AG10803 (cell line): ENCODE data around the gene DESI2.
"Not testable (repeated sequence)": the region's sequence is repeated elsewhere in the genome, so short reads cannot be mapped to it uniquely, and the experiment has no call there.

ENCODE experiments used
- DNase-seq: peaks from one replicate; pipeline ENCODE4 v3.0.0; 2010; ENCODE audit warnings: low read depth
- H3K4me3 ChIP-seq: 2 replicates; pipeline ENCODE4 v1.5.1; 2011; ENCODE audit warnings: mild to moderate bottlenecking, low read length, control low read depth
- TF ChIP-seq, protein P1 (sequence below): conservative IDR thresholded peaks from 2 replicates; pipeline ENCODE4 v1.5.1; 2011; ENCODE audit warnings: mild to moderate bottlenecking, low read length, control low read depth, inconsistent platforms

The DESI2 gene

DNA sequence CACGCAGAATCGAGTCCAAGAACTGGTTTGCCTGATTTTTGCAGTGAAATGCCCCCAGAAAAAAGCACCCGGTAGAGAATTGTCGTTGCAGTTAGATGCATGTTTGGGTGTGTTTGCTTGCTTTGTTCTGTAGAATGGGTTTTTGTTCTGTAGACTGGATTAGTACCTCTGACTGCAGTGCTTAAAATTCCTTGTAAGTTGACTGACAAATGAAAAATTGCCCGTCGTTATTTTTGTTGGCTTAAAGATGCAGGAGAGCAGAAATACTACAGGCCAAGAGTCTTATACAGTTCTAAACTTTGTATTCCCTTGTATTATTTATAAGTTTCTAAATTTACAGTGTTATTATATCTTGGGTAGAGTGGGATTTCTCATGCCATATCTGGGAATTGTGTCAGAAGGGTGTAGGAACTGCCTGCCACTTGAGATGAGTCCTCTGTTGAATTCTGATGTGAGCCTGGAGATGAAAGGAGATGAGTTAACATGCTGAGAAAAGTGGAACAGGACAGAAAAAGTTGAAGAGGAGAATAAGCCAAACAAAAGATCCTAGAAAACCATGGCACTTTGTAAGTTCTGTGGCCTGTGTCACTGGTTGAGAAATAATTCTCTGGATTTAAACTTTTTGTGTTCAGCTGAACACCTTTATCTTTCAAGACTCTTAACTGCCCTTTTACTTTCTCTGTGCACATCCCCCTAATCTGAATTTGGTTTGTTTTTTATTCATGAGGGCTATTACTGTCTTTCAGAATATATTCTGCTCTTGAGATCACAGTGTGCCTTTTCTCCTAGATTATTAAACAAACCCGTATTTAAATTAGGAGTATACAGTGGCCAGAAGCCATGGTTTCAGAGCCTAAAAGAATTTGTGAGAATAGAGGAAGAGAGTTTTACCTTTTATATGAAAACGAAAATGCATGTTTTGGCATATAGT is 1.4 kb downstream of the DESI2 start:
- DNase-seq = no peak

DNA sequence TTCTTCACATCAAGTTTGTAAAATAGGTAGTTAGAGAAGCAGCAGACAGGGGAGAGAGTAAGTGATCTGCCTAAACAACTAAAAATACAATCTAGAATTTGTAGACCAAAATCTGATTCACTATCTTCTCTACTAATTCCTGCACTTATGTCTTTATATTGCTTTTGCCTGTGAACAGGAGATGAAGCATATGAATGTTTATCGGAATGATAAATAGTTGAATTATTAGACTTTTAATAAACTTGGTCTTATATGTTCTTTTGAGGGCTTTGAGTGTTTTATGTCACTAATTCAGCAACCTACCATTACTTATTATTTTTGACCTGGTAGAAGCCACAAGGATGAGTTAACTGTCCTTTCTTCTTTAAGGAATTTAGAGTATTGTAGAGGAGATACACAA is 2.3 kb downstream of the DESI2 start:
- no peak for DNase-seq
- TF ChIP-seq, protein P1, sequence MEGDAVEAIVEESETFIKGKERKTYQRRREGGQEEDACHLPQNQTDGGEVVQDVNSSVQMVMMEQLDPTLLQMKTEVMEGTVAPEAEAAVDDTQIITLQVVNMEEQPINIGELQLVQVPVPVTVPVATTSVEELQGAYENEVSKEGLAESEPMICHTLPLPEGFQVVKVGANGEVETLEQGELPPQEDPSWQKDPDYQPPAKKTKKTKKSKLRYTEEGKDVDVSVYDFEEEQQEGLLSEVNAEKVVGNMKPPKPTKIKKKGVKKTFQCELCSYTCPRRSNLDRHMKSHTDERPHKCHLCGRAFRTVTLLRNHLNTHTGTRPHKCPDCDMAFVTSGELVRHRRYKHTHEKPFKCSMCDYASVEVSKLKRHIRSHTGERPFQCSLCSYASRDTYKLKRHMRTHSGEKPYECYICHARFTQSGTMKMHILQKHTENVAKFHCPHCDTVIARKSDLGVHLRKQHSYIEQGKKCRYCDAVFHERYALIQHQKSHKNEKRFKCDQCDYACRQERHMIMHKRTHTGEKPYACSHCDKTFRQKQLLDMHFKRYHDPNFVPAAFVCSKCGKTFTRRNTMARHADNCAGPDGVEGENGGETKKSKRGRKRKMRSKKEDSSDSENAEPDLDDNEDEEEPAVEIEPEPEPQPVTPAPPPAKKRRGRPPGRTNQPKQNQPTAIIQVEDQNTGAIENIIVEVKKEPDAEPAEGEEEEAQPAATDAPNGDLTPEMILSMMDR = no peak
- no peak overlapping the region for H3K4me3 ChIP-seq

More for the DNA sequence above, 1.4 kb downstream of the DESI2 start:
- H3K4me3 ChIP-seq = peak overlapping the region; percentile 86
- TF ChIP-seq, protein P1 = no peak

DNA sequence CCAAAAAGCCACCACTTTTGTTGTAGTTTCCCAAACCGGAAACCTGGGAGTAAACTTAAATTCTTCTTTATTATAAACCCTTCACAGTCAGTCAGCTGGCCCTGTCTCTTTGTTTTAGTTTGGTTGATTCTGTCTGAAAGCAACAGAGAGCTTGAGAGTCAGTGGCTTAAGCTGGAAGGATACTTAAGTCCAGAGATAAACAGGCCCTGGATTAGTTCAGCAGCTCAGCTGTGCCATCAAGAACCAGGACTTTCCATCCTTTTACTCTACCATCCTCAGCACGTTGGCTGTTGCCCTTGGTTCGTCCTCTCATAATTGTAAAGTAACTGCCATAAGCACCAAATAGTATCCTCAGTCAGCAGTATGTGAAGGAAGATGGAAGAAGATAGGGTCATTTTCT is 4.5 kb downstream of the DESI2 start:
- DNase-seq = no peak
- TF ChIP-seq, protein P1 = no peak
- no peak overlapping the region for H3K4me3 ChIP-seq

DNA sequence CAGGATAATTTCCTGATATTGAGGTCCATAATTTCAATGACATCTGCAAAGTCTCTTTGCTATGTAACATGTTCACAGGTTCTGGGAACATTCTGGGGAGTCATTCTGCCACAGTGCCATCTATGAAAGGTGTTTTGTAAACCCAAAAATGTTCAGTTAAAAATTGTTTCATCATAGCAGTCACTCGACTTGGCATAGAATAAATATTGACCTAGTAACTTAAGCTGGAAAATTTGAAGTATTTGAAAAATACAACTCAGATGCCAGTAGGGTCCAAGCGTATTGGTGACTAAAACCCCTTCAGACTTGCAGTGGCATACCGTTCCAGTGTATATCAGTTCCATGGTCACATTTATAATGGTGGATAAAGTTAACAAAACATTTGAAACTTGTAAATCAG is 6.8 kb downstream of the DESI2 start:
- DNase-seq = no peak
- H3K4me3 ChIP-seq = no peak overlapping the region
- TF ChIP-seq, protein P1 = no peak

DNA sequence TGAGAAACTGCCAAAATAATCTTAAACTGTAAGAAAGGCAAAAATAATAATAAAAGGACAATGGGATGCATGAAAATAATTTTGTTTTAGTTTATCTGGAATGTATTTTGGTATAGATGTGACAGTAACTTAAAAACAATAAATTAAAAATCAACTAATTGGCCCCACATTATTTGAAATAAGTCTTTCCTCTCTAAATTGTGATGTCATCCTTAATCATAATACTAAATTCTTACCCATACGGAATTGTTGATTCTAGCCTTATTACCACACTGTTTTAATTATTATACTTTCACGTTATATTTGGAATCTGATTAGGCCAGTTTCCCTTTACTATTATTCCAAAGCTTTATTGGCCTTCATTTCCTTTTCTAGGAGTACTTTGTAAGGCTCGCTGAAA is 7.7 kb downstream of the DESI2 start:
- TF ChIP-seq, protein P1 = no peak
- no peak for DNase-seq
- no peak overlapping the region for H3K4me3 ChIP-seq

DNA sequence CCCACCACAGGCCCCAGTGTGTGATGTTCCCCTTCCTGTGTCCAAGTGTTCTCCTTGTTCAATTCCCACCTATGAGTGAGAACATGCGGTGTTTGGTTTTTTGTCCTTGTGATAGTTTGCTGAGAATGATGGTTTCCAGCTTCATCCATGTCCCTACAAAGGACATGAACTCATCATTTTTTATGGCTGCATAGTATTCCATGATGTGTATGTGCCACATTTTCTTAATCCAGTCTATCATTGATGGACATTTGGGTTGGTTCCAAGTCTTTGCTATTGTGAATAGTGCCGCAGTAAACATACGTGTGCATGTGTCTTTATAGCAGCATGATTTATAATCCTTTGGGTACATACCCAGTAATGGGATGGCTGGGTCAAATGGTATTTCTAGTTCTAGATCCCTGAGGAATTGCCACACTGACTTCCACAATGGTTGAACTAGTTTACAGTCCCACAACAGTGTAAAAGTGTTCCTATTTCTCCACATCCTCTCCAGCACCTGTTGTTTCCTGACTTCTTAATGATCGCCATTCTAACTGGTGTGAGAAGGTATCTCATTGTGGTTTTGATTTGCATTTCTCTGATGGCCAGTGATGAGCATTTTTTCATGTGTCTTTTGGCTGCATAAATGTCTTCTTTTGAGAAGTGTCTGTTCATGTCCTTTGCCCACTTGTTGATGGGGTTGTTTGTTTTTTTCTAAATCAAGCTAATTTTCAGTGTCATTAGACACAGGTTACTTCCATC is 8.8 kb downstream of the DESI2 start:
- DNase-seq = not testable (repeated sequence)

DNA sequence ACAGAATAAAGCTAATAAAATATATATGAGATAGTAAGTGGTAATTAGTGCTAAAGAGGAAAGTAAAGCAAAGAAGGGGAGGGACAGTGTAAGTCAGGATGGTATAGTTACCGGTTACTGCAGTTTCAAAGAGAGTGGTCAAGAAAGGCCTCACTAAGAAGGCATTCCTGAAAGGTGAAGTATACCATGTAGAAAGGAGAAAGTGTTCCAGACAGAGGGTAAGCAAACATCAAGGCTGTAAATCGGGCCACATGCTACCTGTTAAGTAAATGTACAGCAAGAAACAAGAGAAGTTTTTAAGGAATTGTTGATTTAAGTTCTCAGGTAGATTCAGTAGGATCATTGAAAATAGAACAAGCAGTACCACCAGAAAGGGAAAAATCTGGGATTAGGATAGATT is 9.7 kb downstream of the DESI2 start:
- TF ChIP-seq, protein P1 = no peak
- no peak for DNase-seq
- no peak overlapping the region for H3K4me3 ChIP-seq

More for the DNA sequence above, 8.8 kb downstream of the DESI2 start:
- H3K4me3 ChIP-seq = not testable (repeated sequence)
